Measurements from ENCODE around the gene HGF. TPM values are rescaled to one million over a fixed set of nuclear protein-coding genes. Genes with fewer than 3 reads are reported as not detected.

Gene HGF
- total and polyA plus RNA-seq, 4 donors = 3.1 to 25.5 (median 12.3) TPM

- DNase-seq (no peak), ATAC-seq (ENCODE audit: insufficient read depth, low FRiP score) (no peak)
- Histone ChIP-seq H3K4me1 (ENCODE audit: control insufficient read depth in 5 of 5, insufficient read depth in 5 of 5, low read length in 5 of 5) (peaks cover 0 to 33% (median 8%) of the 10 kb centered on the region in 5 donors), H3K9me3 (ENCODE audit: control insufficient read depth in 4 of 4, insufficient read depth in 3 of 4, low read length in 3 of 4) (no peaks in the 10 kb centered on the region), H3K27me3 (ENCODE audit: control insufficient read depth in 3 of 3, insufficient read depth in 3 of 3, low read length in 2 of 3) (no peaks in the 10 kb centered on the region), H3K27ac (ENCODE audit: low read depth in 1 of 2, low read length in 1 of 2) (no peak overlapping the region), H3K9ac (ENCODE audit: insufficient read depth in 1 of 2, low read length in 2 of 2) (no peak overlapping the region), H3K36me3 (ENCODE audit: control insufficient read depth in 4 of 4, insufficient read depth in 4 of 4, low read length in 4 of 4) (no peaks in the 10 kb centered on the region), H3K4me3 (no peak overlapping the region)
- TF ChIP-seq CTCF (IDR thresholded peaks at IDR 0.05; ENCODE audit: control extremely low read depth, extremely low read depth) = no peak
- WGBS, 2 donors = 85 to 86% methylated on average over 1 of the region's 1 CpG
These were observed 20.8 kb upstream of the HGF start for GRCh38 chr7:81790686-81791085.

- Histone ChIP-seq H3K27ac (ENCODE audit: low read depth in 1 of 2, low read length in 1 of 2) (no peak overlapping the region), H3K9me3 (ENCODE audit: control insufficient read depth in 4 of 4, insufficient read depth in 3 of 4, low read length in 3 of 4) (no peaks in the 10 kb centered on the region), H3K9ac (ENCODE audit: insufficient read depth in 1 of 2, low read length in 2 of 2) (no peak overlapping the region), H3K27me3 (ENCODE audit: control insufficient read depth in 3 of 3, insufficient read depth in 3 of 3, low read length in 2 of 3) (no peaks in the 10 kb centered on the region), H3K4me1 (ENCODE audit: control insufficient read depth in 5 of 5, insufficient read depth in 5 of 5, low read length in 5 of 5) (peaks cover 0 to 33% (median 8%) of the 10 kb centered on the region in 5 donors), H3K4me3 (no peak overlapping the region), H3K36me3 (ENCODE audit: control insufficient read depth in 4 of 4, insufficient read depth in 4 of 4, low read length in 4 of 4) (no peaks in the 10 kb centered on the region)
- DNase-seq = no peak
- no peak for TF ChIP-seq CTCF (IDR thresholded peaks at IDR 0.05; ENCODE audit: control extremely low read depth, extremely low read depth)
- 44 to 46% methylated on average over 2 of the region's 2 CpGs for WGBS, 2 donors
- no peak for ATAC-seq (ENCODE audit: insufficient read depth, low FRiP score)
These were observed 20.3 kb upstream of the HGF start for GRCh38 chr7:81790120-81790500.

GRCh38 chr7:81789406-81790119 is 19.7 kb upstream of the HGF start:
- H3K9me3 ChIP-seq (ENCODE audit: control insufficient read depth in 4 of 4, insufficient read depth in 3 of 4, low read length in 3 of 4) = no peaks in the 10 kb centered on the region
- H3K4me3 ChIP-seq = no peak overlapping the region
- ATAC-seq (ENCODE audit: insufficient read depth, low FRiP score) (no peak), DNase-seq (no peak)
- 90 to 95% methylated on average over 1 of the region's 1 CpG for WGBS, 2 donors
- H3K27me3 ChIP-seq (ENCODE audit: control insufficient read depth in 3 of 3, insufficient read depth in 3 of 3, low read length in 2 of 3) = no peaks in the 10 kb centered on the region
- no peaks in the 10 kb centered on the region for H3K36me3 ChIP-seq (ENCODE audit: control insufficient read depth in 4 of 4, insufficient read depth in 4 of 4, low read length in 4 of 4)
- H3K4me1 ChIP-seq (ENCODE audit: control insufficient read depth in 5 of 5, insufficient read depth in 5 of 5, low read length in 5 of 5) = peaks cover 0 to 33% (median 8%) of the 10 kb centered on the region in 5 donors
- no peak for TF ChIP-seq CTCF (IDR thresholded peaks at IDR 0.05; ENCODE audit: control extremely low read depth, extremely low read depth)
- H3K9ac ChIP-seq (ENCODE audit: insufficient read depth in 1 of 2, low read length in 2 of 2) = no peak overlapping the region
- peak overlapping the region in 1 of 2 donors; percentile 53 for H3K27ac ChIP-seq (ENCODE audit: low read depth in 1 of 2, low read length in 1 of 2)

- TF ChIP-seq CTCF (IDR thresholded peaks at IDR 0.05; ENCODE audit: control extremely low read depth, extremely low read depth) = no peak
- Histone ChIP-seq H3K36me3 (ENCODE audit: control insufficient read depth in 4 of 4, insufficient read depth in 4 of 4, low read length in 4 of 4) (no peaks in the 10 kb centered on the region), H3K4me1 (ENCODE audit: control insufficient read depth in 5 of 5, insufficient read depth in 5 of 5, low read length in 5 of 5) (peaks cover 0 to 28% (median 8%) of the 10 kb centered on the region in 5 donors), H3K9ac (ENCODE audit: insufficient read depth in 1 of 2, low read length in 2 of 2) (no peak overlapping the region), H3K9me3 (ENCODE audit: control insufficient read depth in 4 of 4, insufficient read depth in 3 of 4, low read length in 3 of 4) (no peaks in the 10 kb centered on the region), H3K27ac (ENCODE audit: low read depth in 1 of 2, low read length in 1 of 2) (no peak overlapping the region), H3K27me3 (ENCODE audit: control insufficient read depth in 3 of 3, insufficient read depth in 3 of 3, low read length in 2 of 3) (no peaks in the 10 kb centered on the region), H3K4me3 (no peak overlapping the region)
- DNase-seq (no peak), ATAC-seq (ENCODE audit: insufficient read depth, low FRiP score) (no peak)
- WGBS, 2 donors = 38 to 70% methylated on average over 8 of the region's 8 CpGs
These were observed 18.4 kb upstream of the HGF start for GRCh38 chr7:81788246-81788645.

All from lung (tissue), 12 donors.